Putamen (tissue), 1 donor: ENCODE results near the gene SCG5.
"Not testable (repeated sequence)": the region's sequence is repeated elsewhere in the genome, so short reads cannot be mapped to it uniquely, and the experiment has no call there.

Experiments
- DNase-seq: peaks from one replicate; pipeline ENCODE4 v3.0.0-alpha.2; 2016; ENCODE audit warnings: low spot score

Gene SCG5

GRCh38 chr15:32641517-32642059 is at the start of gene SCG5:
TSS of gene SCG5 (plus strand) at chr15:32641710. CDS start at chr15:32643593, 1,883 bp downstream.
- peak; percentile 76 for DNase-seq

GRCh38 chr15:32593151-32593550 is 48.4 kb upstream of the SCG5 start, which contains the start of gene GOLGA8N:
TSS of gene GOLGA8N (plus strand) at chr15:32593456.
- DNase-seq, result not testable (repeated sequence)

- not testable (repeated sequence) for DNase-seq
These were observed 32.0 kb upstream of the SCG5 start for GRCh38 chr15:32609518-32609917.

- DNase-seq, result not testable (repeated sequence)
These were observed 30.8 kb upstream of the SCG5 start for GRCh38 chr15:32610719-32611118.

- DNase-seq, result not testable (repeated sequence)
These were observed 26.8 kb upstream of the SCG5 start for GRCh38 chr15:32614712-32615050.

- DNase-seq, result peak; percentile 91
These were observed 26.2 kb upstream of the SCG5 start, which contains the start of gene ARHGAP11A for GRCh38 chr15:32615051-32615870. TSS of gene ARHGAP11A (plus strand) at chr15:32615504. CDS start at chr15:32616212, 708 bp downstream.

GRCh38 chr15:32615871-32616426 is 25.6 kb upstream of the SCG5 start:
- DNase-seq, result not testable (repeated sequence)

GRCh38 chr15:32636410-32636809 is 5.1 kb upstream of the SCG5 start:
- no peak for DNase-seq

GRCh38 chr15:32636908-32637567 is 4.5 kb upstream of the SCG5 start:
- DNase-seq, result no peak

GRCh38 chr15:32637704-32638103 is 3.8 kb upstream of the SCG5 start:
- DNase-seq, result no peak

- DNase-seq, result no peak
These were observed 1.3 kb downstream of the SCG5 start for GRCh38 chr15:32642667-32643435.

GRCh38 chr15:32643907-32644445 is 2.5 kb downstream of the SCG5 start:
- DNase-seq, result no peak

- no peak for DNase-seq
These were observed 4.8 kb downstream of the SCG5 start for GRCh38 chr15:32646291-32646690.

- DNase-seq, result no peak
These were observed 7.8 kb downstream of the SCG5 start for GRCh38 chr15:32649342-32649741.

- DNase-seq, result peak; percentile 50
These were observed 9.8 kb downstream of the SCG5 start for GRCh38 chr15:32651229-32651837.

GRCh38 chr15:32652178-32652577 is 10.7 kb downstream of the SCG5 start:
- no peak for DNase-seq

GRCh38 chr15:32656091-32656490 is 14.6 kb downstream of the SCG5 start:
- no peak for DNase-seq

GRCh38 chr15:32656496-32656895 is 15.0 kb downstream of the SCG5 start:
- no peak for DNase-seq

GRCh38 chr15:32657198-32657883 is 15.8 kb downstream of the SCG5 start:
- no peak for DNase-seq

- no peak for DNase-seq
These were observed 16.4 kb downstream of the SCG5 start for GRCh38 chr15:32657941-32658340.
